Astrocyte of the cerebellum (primary cell): ENCODE data around the gene LUC7L2.

Experiments used
- DNase-seq: peaks from one replicate; pipeline ENCODE4 v3.0.0-alpha.2; 2011; ENCODE audit warnings: low read depth
- H3K4me3 ChIP-seq: 2 replicates; pipeline ENCODE4 v1.5.1; 2011; ENCODE audit warnings: mild to moderate bottlenecking, low read depth, low read length, moderate library complexity
- in situ Hi-C: cut with HindIII; loops from 2 replicates; pipeline ENCODE4 v1.10.0; 2017; ENCODE audit warnings: low sequenced_read_pairs
- TF ChIP-seq, protein P1 (sequence below): IDR thresholded peaks from 2 replicates; pipeline ENCODE4 v1.5.1; 2012; ENCODE audit warnings: low read length, low read depth, moderate library complexity, mild to moderate bottlenecking; ENCODE audit errors: missing control alignments

LUC7L2 gene

GRCh38 chr7:139431459-139431858, 71.8 kb downstream of the LUC7L2 start:
- TF ChIP-seq, protein P1, sequence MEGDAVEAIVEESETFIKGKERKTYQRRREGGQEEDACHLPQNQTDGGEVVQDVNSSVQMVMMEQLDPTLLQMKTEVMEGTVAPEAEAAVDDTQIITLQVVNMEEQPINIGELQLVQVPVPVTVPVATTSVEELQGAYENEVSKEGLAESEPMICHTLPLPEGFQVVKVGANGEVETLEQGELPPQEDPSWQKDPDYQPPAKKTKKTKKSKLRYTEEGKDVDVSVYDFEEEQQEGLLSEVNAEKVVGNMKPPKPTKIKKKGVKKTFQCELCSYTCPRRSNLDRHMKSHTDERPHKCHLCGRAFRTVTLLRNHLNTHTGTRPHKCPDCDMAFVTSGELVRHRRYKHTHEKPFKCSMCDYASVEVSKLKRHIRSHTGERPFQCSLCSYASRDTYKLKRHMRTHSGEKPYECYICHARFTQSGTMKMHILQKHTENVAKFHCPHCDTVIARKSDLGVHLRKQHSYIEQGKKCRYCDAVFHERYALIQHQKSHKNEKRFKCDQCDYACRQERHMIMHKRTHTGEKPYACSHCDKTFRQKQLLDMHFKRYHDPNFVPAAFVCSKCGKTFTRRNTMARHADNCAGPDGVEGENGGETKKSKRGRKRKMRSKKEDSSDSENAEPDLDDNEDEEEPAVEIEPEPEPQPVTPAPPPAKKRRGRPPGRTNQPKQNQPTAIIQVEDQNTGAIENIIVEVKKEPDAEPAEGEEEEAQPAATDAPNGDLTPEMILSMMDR, result no peak
- DNase-seq, result no peak
- H3K4me3 ChIP-seq, result no peak overlapping the region
- in situ Hi-C loops, result no loop called here

GRCh38 chr7:139436806-139437205, 77.1 kb downstream of the LUC7L2 start:
- DNase-seq, result no peak
- TF ChIP-seq, protein P1, result no peak
- in situ Hi-C loops, result no loop called here
- no peak overlapping the region for H3K4me3 ChIP-seq

DNA sequence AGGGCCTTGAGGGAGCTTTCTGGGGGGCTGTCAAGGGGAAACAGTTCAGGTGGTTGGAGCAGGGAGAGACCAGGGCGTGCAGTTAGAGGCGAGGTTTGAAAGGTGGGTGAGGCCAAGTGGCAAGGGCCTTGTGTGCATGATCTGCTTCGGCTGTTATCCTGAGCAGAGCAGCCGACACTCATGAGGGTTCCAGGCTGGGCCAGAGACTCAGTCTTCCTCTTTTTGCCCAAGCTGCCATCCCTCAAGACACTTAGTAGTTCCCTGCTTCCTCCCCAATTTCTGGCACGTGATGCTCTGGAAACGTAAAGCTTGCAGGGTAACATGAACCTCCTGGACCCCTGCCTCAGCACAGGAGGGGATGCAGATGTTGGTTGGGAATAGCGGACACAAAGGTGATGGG, 79.7 kb downstream of the LUC7L2 start:
- TF ChIP-seq, protein P1, result no peak
- no peak overlapping the region for H3K4me3 ChIP-seq
- DNase-seq, result no peak
- in situ Hi-C loops, result no loop called here

DNA sequence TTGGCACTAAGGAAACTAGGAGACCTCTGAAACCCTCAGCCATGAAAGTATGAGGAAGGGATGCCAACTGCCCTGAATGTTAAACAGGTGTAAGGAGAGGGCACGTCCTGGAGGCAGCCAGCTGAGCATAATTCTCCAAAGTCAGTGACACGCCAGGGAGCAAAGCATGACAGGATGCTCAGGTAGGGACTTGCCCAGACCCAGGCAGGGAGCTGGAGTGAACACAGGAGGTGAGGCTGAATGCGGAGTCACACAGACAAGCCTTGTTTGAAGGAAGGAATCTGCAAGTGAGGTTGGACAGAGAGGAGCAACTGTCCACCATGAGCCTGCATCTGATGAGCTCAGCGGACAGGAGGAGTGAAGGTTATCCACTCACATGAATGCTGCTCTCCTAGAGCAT, 82.3 kb downstream of the LUC7L2 start:
- no peak overlapping the region for H3K4me3 ChIP-seq
- no peak for DNase-seq
- in situ Hi-C loops, result no loop called here
- TF ChIP-seq, protein P1, result no peak

DNA sequence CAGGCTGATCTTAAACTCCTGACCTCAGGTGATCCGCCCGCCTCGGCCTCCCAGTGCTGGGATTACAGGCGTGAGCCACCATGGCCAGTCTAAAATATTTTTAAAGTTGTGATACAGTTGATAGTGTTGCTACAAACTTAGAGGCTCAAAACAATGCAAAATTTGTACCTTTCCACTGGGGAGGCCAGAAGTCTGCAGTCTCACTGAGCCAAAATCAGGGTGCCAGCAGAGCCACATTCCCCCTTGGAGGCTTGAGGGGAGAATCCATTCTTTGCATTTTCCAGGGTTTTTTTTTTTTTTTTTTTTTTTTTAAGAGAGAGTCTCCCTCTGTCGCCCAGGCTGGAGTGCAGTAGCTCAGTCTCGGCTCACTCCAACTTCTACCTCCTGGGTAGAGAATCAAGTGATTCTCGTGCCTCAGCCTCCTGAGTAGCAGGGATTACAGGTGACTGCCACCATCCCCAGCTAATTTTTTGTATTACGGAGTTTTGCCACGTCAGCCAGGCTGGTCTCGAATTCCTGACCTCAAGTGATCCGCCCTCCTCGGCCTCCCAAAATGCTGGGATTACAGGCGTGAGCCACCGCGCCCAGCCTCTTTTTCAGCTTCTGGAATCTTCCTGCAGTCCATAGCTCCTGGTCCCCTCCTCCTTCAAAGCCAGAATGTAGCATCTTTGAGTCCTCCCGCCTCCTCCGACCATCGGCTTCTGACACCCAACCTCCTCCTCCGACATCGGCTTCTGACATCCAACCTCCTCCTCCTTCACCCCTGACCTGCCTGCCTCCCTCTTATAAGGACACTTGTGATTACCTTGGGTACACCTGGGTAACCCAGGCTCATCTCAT, 86.6 kb downstream of the LUC7L2 start:
- no peak for DNase-seq
- in situ Hi-C loops, result no loop called here
- TF ChIP-seq, protein P1, result no peak
- no peak overlapping the region for H3K4me3 ChIP-seq

- no peak overlapping the region for H3K4me3 ChIP-seq
- TF ChIP-seq, protein P1, result no peak
- in situ Hi-C loops, result no loop called here
- no peak for DNase-seq
Measured at GRCh38 chr7:139450851-139451250, 91.2 kb downstream of the LUC7L2 start.
